ENCODE data around the gene PITPNC1.
"Not testable (repeated sequence)": the region's sequence is repeated elsewhere in the genome, so short reads cannot be mapped to it uniquely, and the experiment has no call there.

PITPNC1 gene

GRCh38 chr17:67401106-67401505 is 24.0 kb downstream of the PITPNC1 start:
- no peak for TF ChIP-seq CTCF (conservative IDR thresholded peaks at IDR 0.05; ENCODE audit: low read depth, low read length)
- no peak overlapping the region for H3K4me3 ChIP-seq (ENCODE audit: low read depth, low read length)
- no peak for DNase-seq (ENCODE audit: low read depth)

- H3K4me3 ChIP-seq (ENCODE audit: low read depth, low read length), result no peak overlapping the region
- no peak for TF ChIP-seq CTCF (conservative IDR thresholded peaks at IDR 0.05; ENCODE audit: low read depth, low read length)
- no peak for DNase-seq (ENCODE audit: low read depth)
Measured at GRCh38 chr17:67401598-67402504, 24.8 kb downstream of the PITPNC1 start.

DNA sequence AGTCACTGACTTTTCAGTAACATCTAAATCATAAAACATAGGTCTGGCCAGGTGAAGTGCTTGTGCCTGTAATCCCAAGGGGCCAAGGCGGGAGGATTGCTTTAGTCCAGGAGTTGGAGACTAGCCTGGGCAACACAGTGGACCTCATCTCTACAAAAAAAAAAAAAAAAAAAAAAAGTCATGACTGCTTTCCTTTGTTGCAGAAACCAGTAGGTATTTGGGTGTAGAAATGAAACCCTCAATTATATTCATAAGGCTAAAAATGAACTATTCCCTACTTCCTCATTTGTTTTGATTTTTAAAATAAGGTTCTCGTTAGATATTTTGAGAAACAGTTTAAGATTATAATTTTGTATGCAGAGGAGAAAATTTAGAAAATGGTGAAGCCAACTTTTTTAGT is 26.0 kb downstream of the PITPNC1 start:
- no peak overlapping the region for H3K4me3 ChIP-seq (ENCODE audit: low read depth, low read length)
- DNase-seq (ENCODE audit: low read depth), result no peak
- no peak for TF ChIP-seq CTCF (conservative IDR thresholded peaks at IDR 0.05; ENCODE audit: low read depth, low read length)

DNA sequence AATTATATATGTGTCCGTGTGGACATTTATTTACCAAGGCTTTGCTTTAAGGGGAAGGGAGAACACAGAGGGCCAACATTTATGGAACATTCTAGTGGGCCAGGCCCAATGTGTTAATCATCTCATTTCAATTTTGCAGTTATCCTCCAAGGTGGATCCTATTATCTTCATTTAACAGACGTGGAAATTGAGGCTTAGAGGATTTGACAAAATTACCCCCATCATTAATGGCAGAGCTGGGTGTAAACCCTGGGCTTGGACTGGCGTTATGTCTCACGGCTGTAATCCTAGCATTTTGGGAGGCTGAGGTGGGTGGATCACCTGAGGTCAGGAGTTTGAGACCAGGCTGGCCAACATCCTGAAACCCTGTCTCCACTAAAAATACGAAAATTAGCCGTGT is 26.4 kb downstream of the PITPNC1 start:
- no peak for DNase-seq (ENCODE audit: low read depth)
- no peak overlapping the region for H3K4me3 ChIP-seq (ENCODE audit: low read depth, low read length)
- no peak for TF ChIP-seq CTCF (conservative IDR thresholded peaks at IDR 0.05; ENCODE audit: low read depth, low read length)

GRCh38 chr17:67408455-67408830 is 31.4 kb downstream of the PITPNC1 start:
- not testable (repeated sequence) for DNase-seq (ENCODE audit: low read depth); H3K4me3 ChIP-seq (ENCODE audit: low read depth, low read length)

GRCh38 chr17:67411397-67411796 is 34.3 kb downstream of the PITPNC1 start:
- no peak overlapping the region for H3K4me3 ChIP-seq (ENCODE audit: low read depth, low read length)
- no peak for DNase-seq (ENCODE audit: low read depth)
- TF ChIP-seq CTCF (conservative IDR thresholded peaks at IDR 0.05; ENCODE audit: low read depth, low read length), result no peak

DNA sequence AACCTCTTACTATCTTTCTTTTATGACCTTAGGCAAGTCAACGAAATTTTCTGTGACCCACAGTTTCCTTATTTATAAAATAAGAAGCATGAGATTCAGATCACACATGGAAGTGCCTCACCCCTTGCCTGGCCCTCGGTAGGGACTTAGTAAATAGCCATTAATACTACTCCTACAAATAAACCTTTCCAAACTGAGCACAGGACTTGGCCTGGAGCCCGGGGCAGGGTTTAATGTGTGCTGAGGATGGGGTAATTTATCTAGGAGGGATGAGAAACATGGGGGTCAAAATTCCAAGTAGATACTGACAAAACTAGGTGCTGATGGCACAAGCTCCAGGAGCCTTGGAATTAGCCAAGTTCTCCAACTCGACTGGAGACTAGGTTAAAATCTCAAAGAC is 35.0 kb downstream of the PITPNC1 start:
- no peak for TF ChIP-seq CTCF (conservative IDR thresholded peaks at IDR 0.05; ENCODE audit: low read depth, low read length)
- no peak for DNase-seq (ENCODE audit: low read depth)
- no peak overlapping the region for H3K4me3 ChIP-seq (ENCODE audit: low read depth, low read length)

All from choroid plexus epithelial cell (primary cell).